ENCODE data around the gene KMT2B. TPM values are rescaled to one million over a fixed set of nuclear protein-coding genes. Genes with fewer than 3 reads are reported as not detected.

KMT2B gene
- total and polyA plus RNA-seq, 3 experiments from 2014 or later, result 2.9 to 67.8 (median 62.6) TPM

DNA sequence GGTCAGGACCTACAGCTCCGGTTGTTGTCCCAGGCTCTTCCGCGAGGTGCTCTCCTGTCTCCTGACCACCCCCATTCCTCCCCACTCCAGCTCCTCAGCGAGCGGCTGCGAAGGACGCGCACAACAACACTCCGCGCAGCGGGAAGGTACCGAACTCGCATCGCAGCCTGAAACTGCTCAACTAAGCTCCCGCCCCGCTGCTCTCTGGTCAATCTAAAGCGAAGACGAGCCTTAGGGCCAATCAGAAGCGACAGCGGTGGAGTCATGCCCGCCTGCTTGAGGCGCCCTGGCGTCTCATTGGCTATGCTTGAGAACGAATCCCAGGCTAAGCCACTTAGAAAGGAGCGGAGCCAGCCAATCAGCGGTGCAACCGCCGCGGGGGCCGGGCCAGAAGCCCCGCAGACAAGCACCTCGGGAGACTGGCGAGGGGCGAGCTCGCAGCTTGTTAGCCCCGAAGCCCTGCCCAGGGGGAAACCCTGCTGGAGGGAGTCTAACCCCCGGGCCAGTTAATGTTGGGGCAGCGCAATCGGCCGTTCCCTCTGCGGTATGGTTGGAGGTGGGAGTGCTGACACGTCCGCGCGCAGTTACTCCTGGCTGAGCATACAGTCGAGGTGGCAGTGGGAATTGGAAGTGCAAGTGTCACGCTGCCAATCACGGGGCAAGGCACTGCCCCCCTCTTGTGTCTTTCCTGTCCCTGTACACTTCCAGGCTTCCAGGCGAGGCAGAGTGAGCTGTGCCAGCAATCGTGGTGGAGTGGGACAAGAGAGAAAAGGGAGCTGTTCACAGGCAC, 15.4 kb upstream of the KMT2B start:
- Histone ChIP-seq H3K27ac (ENCODE audit: low read depth, low read length) (peak overlapping the region; percentile 43), H3K9me3 (ENCODE audit: low read length) (no peaks in the 10 kb centered on the region), H3K4me3 (ENCODE audit: low read length) (peak overlapping the region; percentile 92), H3K36me3 (ENCODE audit: insufficient read depth, low read length) (no peaks in the 10 kb centered on the region), H3K4me1 (ENCODE audit: insufficient read depth, low read length) (peaks cover 6% of the 10 kb centered on the region), H3K27me3 (ENCODE audit: insufficient read depth, low read length, poor library complexity, severe bottlenecking) (no peaks in the 10 kb centered on the region)
- Mint-ChIP-seq H3K27ac (peak overlapping the region; percentile 9 to 95 (median 90)), H3K4me1 (peaks cover 5 to 8% (median 6%) of the 10 kb centered on the region in 3 donors), H3K4me3 (peak overlapping the region; percentile 82 to 98 (median 92)), H3K36me3 (peaks cover 0 to 2% (median 0%) of the 10 kb centered on the region in 3 donors), H3K9me3 (no peaks in the 10 kb centered on the region), H3K27me3 (peaks cover 0 to 2% of the 10 kb centered on the region in 2 donors)
- ChIA-PET POLR2A (interaction anchor here (0.9 to 2.0 kb wide), 5 partner anchors 10 to 59 kb away, joined by 3 to 16 read pairs (median 8); partner anchors contain the start of genes LIN37, PSENEN and U2AF1L4), CTCF (interaction anchor here (0.6 to 2.5 kb wide), 8 partner anchors 10 to 229 kb away, joined by 3 to 10 read pairs (median 3); no protein-coding TSS in a partner anchor)
- DNase-seq, result peak; percentile 87 to 95 (median 89)

DNA sequence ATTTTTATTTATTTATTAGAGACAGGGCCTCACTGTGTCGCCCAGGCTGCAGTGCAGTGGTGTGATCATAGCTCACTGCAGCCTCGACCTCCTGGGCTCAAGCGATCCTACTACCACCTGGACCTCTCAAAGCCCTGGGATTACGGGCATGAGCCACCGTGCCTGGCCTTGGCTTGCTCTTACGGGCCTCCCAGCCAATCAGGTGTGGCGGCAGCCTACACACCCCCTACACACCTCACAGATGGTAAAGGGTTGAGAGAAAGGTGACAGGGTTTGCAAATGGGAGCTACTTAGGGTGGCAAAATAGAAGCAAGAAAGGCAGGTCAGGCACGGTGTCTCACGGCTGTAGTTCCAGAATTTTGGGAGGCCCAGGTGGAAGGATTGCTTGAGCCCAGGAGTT, 14.5 kb upstream of the KMT2B start:
- CTCF ChIA-PET, result interaction anchor here (0.6 to 2.5 kb wide), 7 partner anchors 9 to 596 kb away, joined by 3 to 10 read pairs (median 4); no protein-coding TSS in a partner anchor
- Histone ChIP-seq H3K27me3 (ENCODE audit: insufficient read depth, low read length, poor library complexity, severe bottlenecking) (no peaks in the 10 kb centered on the region), H3K4me3 (ENCODE audit: low read length) (no peak overlapping the region), H3K9me3 (ENCODE audit: low read length) (no peaks in the 10 kb centered on the region), H3K27ac (ENCODE audit: low read depth, low read length) (no peak overlapping the region), H3K36me3 (ENCODE audit: insufficient read depth, low read length) (no peaks in the 10 kb centered on the region), H3K4me1 (ENCODE audit: insufficient read depth, low read length) (peaks cover 6% of the 10 kb centered on the region)
- H3K36me3 Mint-ChIP-seq, result peaks cover 0 to 2% (median 0%) of the 10 kb centered on the region in 3 donors
- no peak overlapping the region for H3K27ac Mint-ChIP-seq
- peaks cover 0 to 2% of the 10 kb centered on the region in 2 donors for H3K27me3 Mint-ChIP-seq
- no peak for DNase-seq
- peaks cover 5 to 8% (median 6%) of the 10 kb centered on the region in 3 donors for H3K4me1 Mint-ChIP-seq
- H3K9me3 Mint-ChIP-seq, result no peaks in the 10 kb centered on the region
- H3K4me3 Mint-ChIP-seq, result peak overlapping the region in 2 of 7 donors; percentile 13 to 91
- POLR2A ChIA-PET, result no interaction called here

GRCh38 chr19:35704218-35704617, 13.6 kb upstream of the KMT2B start, which contains the start of gene ZBTB32:
TSS of gene ZBTB32 (plus strand) at chr19:35704558. CDS start at chr19:35714627, 10,069 bp downstream.
- POLR2A ChIA-PET, result no interaction called here
- Mint-ChIP-seq H3K9me3 (no peaks in the 10 kb centered on the region), H3K27me3 (peaks cover 0 to 2% of the 10 kb centered on the region in 2 donors), H3K4me1 (peaks cover 5 to 8% (median 6%) of the 10 kb centered on the region in 3 donors), H3K27ac (peak within 1 kb of the TSS in 1 of 8 donors; percentile 26), H3K4me3 (peak within 1 kb of the TSS in 2 of 7 donors; percentile 48 to 54), H3K36me3 (peaks cover 0 to 2% (median 0%) of the 10 kb centered on the region in 3 donors)
- H3K4me3 ChIP-seq (ENCODE audit: low read length), result no peak within 1 kb of the TSS
- no peaks in the 10 kb centered on the region for H3K27me3 ChIP-seq (ENCODE audit: insufficient read depth, low read length, poor library complexity, severe bottlenecking)
- no peak within 1 kb of the TSS for H3K27ac ChIP-seq (ENCODE audit: low read depth, low read length)
- DNase-seq, result no peak
- peaks cover 6% of the 10 kb centered on the region for H3K4me1 ChIP-seq (ENCODE audit: insufficient read depth, low read length)
- CTCF ChIA-PET, result interaction anchor here (0.6 to 2.3 kb wide), 3 partner anchors 10 to 597 kb away, joined by 3 to 6 read pairs (median 3); no protein-coding TSS in a partner anchor
- H3K9me3 ChIP-seq (ENCODE audit: low read length), result no peaks in the 10 kb centered on the region
- no peaks in the 10 kb centered on the region for H3K36me3 ChIP-seq (ENCODE audit: insufficient read depth, low read length)

- Mint-ChIP-seq H3K4me3 (no peak overlapping the region), H3K36me3 (no peaks in the 10 kb centered on the region), H3K9me3 (no peaks in the 10 kb centered on the region), H3K27ac (peak overlapping the region in 1 of 8 donors; percentile 24), H3K4me1 (peaks cover 20 to 31% (median 31%) of the 10 kb centered on the region in 3 donors), H3K27me3 (peaks cover 0 to 4% of the 10 kb centered on the region in 2 donors)
- no peaks in the 10 kb centered on the region for H3K9me3 ChIP-seq (ENCODE audit: low read length)
- no peaks in the 10 kb centered on the region for H3K36me3 ChIP-seq (ENCODE audit: insufficient read depth, low read length)
- POLR2A ChIA-PET, result no interaction called here
- CTCF ChIA-PET, result no interaction called here
- no peak for DNase-seq
- H3K4me3 ChIP-seq (ENCODE audit: low read length), result no peak overlapping the region
- no peak overlapping the region for H3K27ac ChIP-seq (ENCODE audit: low read depth, low read length)
- H3K4me1 ChIP-seq (ENCODE audit: insufficient read depth, low read length), result peaks cover 26% of the 10 kb centered on the region
- H3K27me3 ChIP-seq (ENCODE audit: insufficient read depth, low read length, poor library complexity, severe bottlenecking), result no peaks in the 10 kb centered on the region
Measured at GRCh38 chr19:35708391-35708790, 9.4 kb upstream of the KMT2B start.

GRCh38 chr19:35710784-35711723, 6.7 kb upstream of the KMT2B start:
- H3K36me3 Mint-ChIP-seq, result no peaks in the 10 kb centered on the region
- Histone ChIP-seq H3K27ac (ENCODE audit: low read depth, low read length) (no peak overlapping the region), H3K4me3 (ENCODE audit: low read length) (no peak overlapping the region), H3K9me3 (ENCODE audit: low read length) (no peaks in the 10 kb centered on the region), H3K27me3 (ENCODE audit: insufficient read depth, low read length, poor library complexity, severe bottlenecking) (no peaks in the 10 kb centered on the region), H3K4me1 (ENCODE audit: insufficient read depth, low read length) (peaks cover 52% of the 10 kb centered on the region), H3K36me3 (ENCODE audit: insufficient read depth, low read length) (no peaks in the 10 kb centered on the region)
- H3K9me3 Mint-ChIP-seq, result no peaks in the 10 kb centered on the region
- H3K27me3 Mint-ChIP-seq, result peaks cover 0 to 6% of the 10 kb centered on the region in 2 donors
- no peak for DNase-seq
- ChIA-PET POLR2A (interaction anchor here (2.8 kb wide), 1 partner anchor 9 kb away, joined by 16 read pairs; no protein-coding TSS in a partner anchor), CTCF (interaction anchor here (0.9 to 2.2 kb wide), 4 partner anchors 8 to 29 kb away, joined by 3 to 6 read pairs (median 4); no protein-coding TSS in a partner anchor)
- peak overlapping the region in 7 of 8 donors; percentile 10 to 92 (median 77) for H3K27ac Mint-ChIP-seq
- peaks cover 40 to 58% (median 56%) of the 10 kb centered on the region in 3 donors for H3K4me1 Mint-ChIP-seq
- H3K4me3 Mint-ChIP-seq, result peak overlapping the region in 6 of 7 donors; percentile 8 to 52 (median 43)

GRCh38 chr19:35712567-35713505, 5.0 kb upstream of the KMT2B start:
- Histone ChIP-seq H3K4me1 (ENCODE audit: insufficient read depth, low read length) (peaks cover 58% of the 10 kb centered on the region), H3K4me3 (ENCODE audit: low read length) (peak overlapping the region; percentile 4)
- POLR2A ChIA-PET, result interaction anchor here (2.8 kb wide), 1 partner anchor 11 kb away, joined by 16 read pairs; no protein-coding TSS in a partner anchor

More at GRCh38 chr19:35712567-35713505, 5.0 kb upstream of the KMT2B start:
- Mint-ChIP-seq H3K27me3 (peaks cover 0 to 8% of the 10 kb centered on the region in 2 donors), H3K4me3 (peak overlapping the region; percentile 55 to 84 (median 67)), H3K4me1 (peaks cover 47 to 65% (median 64%) of the 10 kb centered on the region in 3 donors), H3K36me3 (peaks cover 0 to 6% (median 0%) of the 10 kb centered on the region in 3 donors), H3K27ac (peak overlapping the region; percentile 80 to 98 (median 90)), H3K9me3 (no peaks in the 10 kb centered on the region)
- Histone ChIP-seq H3K27ac (ENCODE audit: low read depth, low read length) (peak overlapping the region; percentile 45), H3K36me3 (ENCODE audit: insufficient read depth, low read length) (no peaks in the 10 kb centered on the region), H3K9me3 (ENCODE audit: low read length) (no peaks in the 10 kb centered on the region), H3K27me3 (ENCODE audit: insufficient read depth, low read length, poor library complexity, severe bottlenecking) (no peaks in the 10 kb centered on the region)
- DNase-seq, result peak in 4 of 5 donors; percentile 30 to 62 (median 44)
- CTCF ChIA-PET, result interaction anchor here (0.8 to 4.0 kb wide), 5 partner anchors 10 to 203 kb away, joined by 3 to 20 read pairs (median 4); no protein-coding TSS in a partner anchor
